Measurements from ENCODE around the gene ALG14. TPM values are rescaled to one million over a fixed set of nuclear protein-coding genes. Genes with fewer than 3 reads are reported as not detected.
"Not testable (repeated sequence)": the region's sequence is repeated elsewhere in the genome, so short reads cannot be mapped to it uniquely, and the experiment has no call there.

The ALG14 gene
- total and polyA plus RNA-seq, 9 donors = 3.2 to 9.3 (median 7.1) TPM

DNA sequence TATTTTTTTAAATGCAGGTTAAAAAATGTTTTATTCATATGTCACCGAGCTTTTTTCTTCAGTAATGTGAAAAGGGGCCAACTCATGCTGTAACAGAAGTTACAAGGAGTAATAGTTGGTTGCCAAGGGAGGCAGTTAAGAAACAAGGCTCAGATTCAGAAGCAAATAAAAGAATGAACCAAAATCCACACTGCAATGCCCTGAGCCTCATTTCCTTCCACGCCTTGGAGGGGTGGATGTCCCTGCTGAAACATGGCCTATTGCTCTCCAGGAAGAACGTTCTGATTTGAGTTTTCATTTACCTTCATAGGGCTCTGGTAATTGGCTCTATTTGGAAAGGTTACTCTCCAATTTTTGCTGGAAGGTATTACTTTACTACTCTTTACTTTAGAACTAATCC, 24.4 kb downstream of the ALG14 start:
- no peaks in the 10 kb centered on the region for H3K4me1 ChIP-seq (ENCODE audit: control insufficient read depth, insufficient read depth, low read length)
- DNase-seq = peak; percentile 70

DNA sequence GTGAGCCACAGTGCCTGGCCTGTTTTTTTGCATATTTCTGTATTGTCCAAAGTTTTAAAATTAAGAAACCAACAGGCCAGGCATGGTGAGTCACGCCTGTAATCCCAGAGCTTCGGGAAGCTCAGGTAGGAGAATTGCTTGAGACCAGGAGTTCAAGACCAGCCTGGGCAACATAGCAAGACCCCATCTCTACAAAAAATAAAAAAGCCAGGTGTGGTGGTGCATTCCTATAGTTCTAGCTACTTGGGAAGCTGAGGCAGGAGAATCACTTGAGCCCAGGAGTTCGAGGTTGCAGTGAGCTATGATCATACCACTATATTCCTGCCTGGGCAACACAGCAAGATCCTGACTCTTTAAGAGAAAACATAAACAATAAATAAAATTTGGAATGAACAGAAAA, 25.1 kb downstream of the ALG14 start:
- no CpG with 5 or more reads among the region's 3 CpGs for WGBS (ENCODE audit: insufficient coverage)
- not testable (repeated sequence) for H3K27ac ChIP-seq (ENCODE audit: low read length); H3K4me1 ChIP-seq (ENCODE audit: control insufficient read depth, insufficient read depth, low read length); H3K27me3 ChIP-seq (ENCODE audit: control insufficient read depth, insufficient read depth, low read length); H3K9me3 ChIP-seq (replicated peaks; ENCODE audit: control insufficient read depth, low read depth, low read length); H3K36me3 ChIP-seq (ENCODE audit: control insufficient read depth, insufficient read depth, low read length); H3K4me3 ChIP-seq (ENCODE audit: low read length); DNase-seq

More for the DNA sequence above, 24.4 kb downstream of the ALG14 start:
- no peak overlapping the region for H3K27ac ChIP-seq (ENCODE audit: low read length)
- H3K36me3 ChIP-seq (ENCODE audit: control insufficient read depth, insufficient read depth, low read length) = no peaks in the 10 kb centered on the region
- H3K27me3 ChIP-seq (ENCODE audit: control insufficient read depth, insufficient read depth, low read length) = no peaks in the 10 kb centered on the region
- H3K4me3 ChIP-seq (ENCODE audit: low read length) = no peak overlapping the region
- WGBS (ENCODE audit: insufficient coverage) = no CpG with 5 or more reads among the region's 3 CpGs
- no peaks in the 10 kb centered on the region for H3K9me3 ChIP-seq (replicated peaks; ENCODE audit: control insufficient read depth, low read depth, low read length)

DNA sequence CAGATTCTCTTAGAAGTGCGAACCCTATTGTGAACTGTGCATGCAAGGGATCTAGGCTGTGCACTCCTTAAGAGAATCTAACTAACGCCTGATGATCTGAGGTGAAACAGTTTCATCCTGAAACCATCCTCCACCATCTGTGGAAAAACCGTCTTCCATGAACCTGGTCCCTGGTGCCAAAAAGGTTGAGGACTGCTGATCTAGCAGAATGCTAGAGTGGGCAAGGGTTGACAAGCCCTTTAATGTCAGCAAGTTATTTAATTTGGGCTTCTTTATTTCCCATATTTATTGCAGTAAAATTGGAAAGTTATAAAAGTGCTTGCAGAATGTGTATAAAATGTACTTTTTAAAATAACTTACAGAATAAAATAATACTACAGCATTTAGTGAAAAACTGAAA, 26.4 kb downstream of the ALG14 start:
- no peak overlapping the region for H3K27ac ChIP-seq (ENCODE audit: low read length)
- WGBS (ENCODE audit: insufficient coverage) = no CpG with 5 or more reads among the region's 3 CpGs
- no peaks in the 10 kb centered on the region for H3K27me3 ChIP-seq (ENCODE audit: control insufficient read depth, insufficient read depth, low read length)
- peaks cover 8% of the 10 kb centered on the region for H3K4me1 ChIP-seq (ENCODE audit: control insufficient read depth, insufficient read depth, low read length)
- H3K9me3 ChIP-seq (replicated peaks; ENCODE audit: control insufficient read depth, low read depth, low read length) = no peaks in the 10 kb centered on the region
- no peak for DNase-seq
- no peak overlapping the region for H3K4me3 ChIP-seq (ENCODE audit: low read length)
- H3K36me3 ChIP-seq (ENCODE audit: control insufficient read depth, insufficient read depth, low read length) = no peaks in the 10 kb centered on the region

DNA sequence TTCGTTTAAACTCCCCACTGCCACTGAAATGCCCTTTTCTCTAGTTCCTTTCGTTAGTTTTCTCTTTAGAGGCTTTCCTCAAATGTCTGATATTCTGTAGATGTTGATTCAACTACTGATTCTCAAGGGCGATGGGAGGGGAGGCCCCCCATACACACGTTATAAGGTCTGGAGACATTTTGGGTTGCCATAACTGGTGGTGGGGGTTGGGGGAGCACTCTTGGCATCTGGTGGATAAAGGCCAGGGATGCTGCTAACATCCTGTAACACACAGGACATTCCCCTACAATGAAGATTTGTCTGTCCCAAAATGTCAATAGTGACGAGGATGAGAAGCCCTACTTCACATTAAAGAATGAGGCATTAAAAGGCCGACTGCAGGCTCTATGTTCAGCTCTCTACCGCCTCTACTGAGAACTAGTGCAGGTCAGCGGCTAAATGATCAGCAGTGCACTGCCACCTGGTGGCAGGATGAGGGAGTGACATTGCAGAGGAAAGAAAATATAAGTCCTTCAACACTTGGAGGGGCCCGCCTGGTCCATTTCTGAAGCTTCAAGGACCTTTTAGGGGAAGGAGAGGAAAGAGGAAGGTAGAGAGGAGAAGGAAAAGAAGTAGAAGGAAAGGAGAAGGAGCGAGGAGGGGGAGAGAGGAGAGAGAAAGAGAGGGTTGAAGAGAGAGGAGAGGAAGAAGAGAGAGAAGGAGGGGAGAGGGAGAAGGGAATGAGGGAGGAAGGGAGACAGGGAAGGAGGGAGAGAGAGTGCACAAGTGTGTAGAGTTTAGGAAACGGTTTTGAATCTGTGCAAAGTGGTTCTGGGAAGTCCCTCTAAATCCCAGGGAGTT, 29.4 kb downstream of the ALG14 start:
- WGBS (ENCODE audit: insufficient coverage) = 7% methylated on average over 3 of the region's 11 CpGs
- Histone ChIP-seq H3K27ac (ENCODE audit: low read length) (no peak overlapping the region), H3K4me3 (ENCODE audit: low read length) (no peak overlapping the region), H3K4me1 (ENCODE audit: control insufficient read depth, insufficient read depth, low read length) (peaks cover 9% of the 10 kb centered on the region), H3K27me3 (ENCODE audit: control insufficient read depth, insufficient read depth, low read length) (no peaks in the 10 kb centered on the region), H3K9me3 (replicated peaks; ENCODE audit: control insufficient read depth, low read depth, low read length) (no peaks in the 10 kb centered on the region), H3K36me3 (ENCODE audit: control insufficient read depth, insufficient read depth, low read length) (no peaks in the 10 kb centered on the region)
- DNase-seq = peak; percentile 94

DNA sequence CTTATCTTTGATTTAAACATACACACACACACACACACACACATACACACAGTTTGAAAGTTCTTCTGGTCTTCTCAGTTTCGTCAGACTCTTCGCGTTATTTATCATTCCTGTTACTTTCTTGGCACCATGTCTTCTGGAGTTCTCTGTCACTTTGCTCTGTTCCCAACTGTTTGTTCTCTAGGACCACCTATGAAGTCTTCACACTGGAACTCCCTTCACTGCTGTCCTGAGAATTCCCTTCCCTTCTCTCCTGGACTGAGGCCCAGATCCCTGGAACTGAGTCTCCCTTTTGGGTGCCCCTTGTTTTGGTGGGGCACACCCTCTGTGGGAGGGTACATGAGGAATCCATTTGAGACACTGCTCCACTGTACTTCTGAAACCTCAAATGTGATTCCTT, 30.5 kb downstream of the ALG14 start:
- H3K4me3 ChIP-seq (ENCODE audit: low read length) = no peak overlapping the region
- peak; percentile 77 for DNase-seq
- H3K4me1 ChIP-seq (ENCODE audit: control insufficient read depth, insufficient read depth, low read length) = peaks cover 9% of the 10 kb centered on the region
- 46% methylated on average over 3 of the region's 3 CpGs for WGBS (ENCODE audit: insufficient coverage)
- H3K9me3 ChIP-seq (replicated peaks; ENCODE audit: control insufficient read depth, low read depth, low read length) = no peaks in the 10 kb centered on the region
- no peaks in the 10 kb centered on the region for H3K27me3 ChIP-seq (ENCODE audit: control insufficient read depth, insufficient read depth, low read length)
- no peaks in the 10 kb centered on the region for H3K36me3 ChIP-seq (ENCODE audit: control insufficient read depth, insufficient read depth, low read length)
- peak overlapping the region; percentile 26 for H3K27ac ChIP-seq (ENCODE audit: low read length)

DNA sequence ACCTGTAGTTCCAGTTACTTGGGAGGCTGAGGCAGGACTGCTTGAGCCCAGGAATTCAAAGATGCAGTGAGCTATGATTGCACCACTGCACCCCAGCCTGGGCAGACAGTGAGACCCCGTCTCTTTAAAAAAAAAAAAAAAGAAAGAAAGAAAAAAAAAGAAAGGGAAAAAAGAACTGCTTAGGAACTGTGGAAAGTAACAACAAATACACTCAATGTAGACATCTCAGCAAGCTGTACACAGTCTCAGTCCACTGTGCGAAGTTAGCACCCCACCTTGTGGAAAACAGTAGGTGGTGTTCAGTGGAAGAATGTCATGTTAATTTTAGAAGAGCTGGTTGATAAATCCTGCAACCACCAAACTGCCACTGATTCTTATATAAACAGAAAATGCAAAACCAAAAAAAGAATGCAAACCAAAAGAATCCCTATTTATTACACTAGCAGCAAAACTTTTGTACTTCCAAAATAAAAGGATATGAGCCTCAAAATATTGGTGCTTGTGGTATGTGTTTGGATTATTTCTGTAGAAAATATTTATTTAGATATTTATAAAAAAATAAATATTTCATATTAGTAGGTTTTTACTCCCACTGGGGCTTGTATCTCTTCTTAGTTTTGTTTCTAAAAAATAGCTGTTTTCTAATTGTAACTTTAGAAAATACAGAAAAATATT, 31.1 kb downstream of the ALG14 start:
- Histone ChIP-seq H3K27me3 (ENCODE audit: control insufficient read depth, insufficient read depth, low read length) (no peaks in the 10 kb centered on the region), H3K4me3 (ENCODE audit: low read length) (no peak overlapping the region), H3K9me3 (replicated peaks; ENCODE audit: control insufficient read depth, low read depth, low read length) (no peaks in the 10 kb centered on the region), H3K27ac (ENCODE audit: low read length) (peak overlapping the region; percentile 25), H3K36me3 (ENCODE audit: control insufficient read depth, insufficient read depth, low read length) (no peaks in the 10 kb centered on the region), H3K4me1 (ENCODE audit: control insufficient read depth, insufficient read depth, low read length) (peaks cover 9% of the 10 kb centered on the region)
- peak; percentile 95 for DNase-seq
- no CpG with 5 or more reads among the region's 2 CpGs for WGBS (ENCODE audit: insufficient coverage)

DNA sequence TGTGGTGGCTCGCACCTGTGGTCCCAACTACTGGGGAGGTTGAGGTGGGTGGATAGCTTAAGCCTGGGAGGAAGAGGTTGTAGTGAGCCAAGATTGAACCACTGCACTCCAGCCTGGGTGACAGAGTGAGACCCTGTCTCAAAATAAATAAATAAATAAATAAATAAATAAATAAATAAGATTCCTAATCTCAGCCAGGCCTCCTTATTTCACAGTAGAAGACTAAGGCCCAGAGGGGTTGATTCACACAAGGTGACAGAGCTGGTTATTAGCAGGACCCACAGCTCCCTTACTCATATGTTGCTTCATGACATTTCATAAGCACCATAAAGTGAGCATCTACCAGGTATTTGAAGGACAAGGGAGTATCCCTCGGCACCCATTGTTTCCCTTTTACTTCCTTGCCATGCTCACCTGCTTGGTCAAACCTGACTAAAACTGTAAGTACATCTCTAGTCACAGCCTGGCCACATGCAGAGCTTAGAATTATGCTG, 32.7 kb downstream of the ALG14 start:
- Histone ChIP-seq H3K4me1 (ENCODE audit: control insufficient read depth, insufficient read depth, low read length) (peaks cover 9% of the 10 kb centered on the region), H3K9me3 (replicated peaks; ENCODE audit: control insufficient read depth, low read depth, low read length) (no peaks in the 10 kb centered on the region), H3K27me3 (ENCODE audit: control insufficient read depth, insufficient read depth, low read length) (no peaks in the 10 kb centered on the region), H3K27ac (ENCODE audit: low read length) (no peak overlapping the region), H3K36me3 (ENCODE audit: control insufficient read depth, insufficient read depth, low read length) (no peaks in the 10 kb centered on the region), H3K4me3 (ENCODE audit: low read length) (no peak overlapping the region)
- WGBS (ENCODE audit: insufficient coverage) = no CpG with 5 or more reads among the region's 2 CpGs
- no peak for DNase-seq

DNA sequence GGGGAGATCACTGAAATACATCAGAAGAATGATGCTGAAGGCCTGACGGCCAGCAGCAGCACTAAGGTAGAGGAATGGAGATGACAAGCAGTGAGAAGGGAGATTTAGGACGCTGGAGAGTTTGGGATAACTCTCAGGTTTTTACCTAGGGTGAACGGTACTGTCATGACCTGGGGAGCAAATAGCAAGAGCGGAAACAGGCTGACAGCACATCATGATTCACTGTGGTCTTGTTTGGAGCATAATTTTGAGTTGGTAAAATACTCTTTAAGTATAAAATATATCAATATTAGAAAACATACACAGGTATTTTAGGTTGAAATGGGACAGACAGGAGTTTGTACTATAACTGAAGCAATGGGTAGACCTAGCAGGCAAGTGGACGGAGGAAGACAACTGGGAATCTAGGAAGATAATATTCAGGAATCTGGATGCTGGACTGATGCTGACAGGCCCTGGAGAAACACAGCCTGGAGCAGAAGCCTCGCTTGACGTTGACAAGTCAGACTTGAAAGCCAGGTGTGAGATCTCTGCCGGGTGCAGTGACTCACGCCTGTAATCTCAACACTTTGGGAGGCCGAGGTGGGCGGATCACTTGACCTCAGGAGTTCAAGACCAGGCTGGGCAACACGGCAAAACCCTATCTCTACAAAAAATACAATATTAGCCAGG, 33.3 kb downstream of the ALG14 start:
- H3K9me3 ChIP-seq (replicated peaks; ENCODE audit: control insufficient read depth, low read depth, low read length) = no peaks in the 10 kb centered on the region
- DNase-seq = no peak
- H3K27me3 ChIP-seq (ENCODE audit: control insufficient read depth, insufficient read depth, low read length) = no peaks in the 10 kb centered on the region
- H3K4me3 ChIP-seq (ENCODE audit: low read length) = no peak overlapping the region
- H3K36me3 ChIP-seq (ENCODE audit: control insufficient read depth, insufficient read depth, low read length) = no peaks in the 10 kb centered on the region
- H3K4me1 ChIP-seq (ENCODE audit: control insufficient read depth, insufficient read depth, low read length) = peaks cover 9% of the 10 kb centered on the region
- H3K27ac ChIP-seq (ENCODE audit: low read length) = no peak overlapping the region
- WGBS (ENCODE audit: insufficient coverage) = 82% methylated on average over 7 of the region's 12 CpGs

DNA sequence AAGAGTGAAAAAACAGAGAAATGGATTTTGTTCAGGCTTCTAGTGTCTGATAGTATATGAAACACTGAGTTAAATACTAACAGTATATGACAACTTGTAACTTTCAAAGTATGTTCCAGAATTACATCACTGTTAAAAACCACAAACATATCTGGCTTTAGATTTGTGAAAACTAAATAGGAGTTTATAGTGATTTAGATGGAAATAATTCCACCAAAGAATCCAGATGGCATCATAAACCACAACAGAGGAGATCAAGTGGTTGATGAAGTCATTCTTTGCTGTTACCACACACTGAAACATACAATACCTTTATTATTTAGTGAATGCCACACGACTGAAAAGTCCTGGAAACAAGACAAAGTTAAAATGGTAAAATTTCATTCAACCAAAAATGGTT, 37.2 kb downstream of the ALG14 start:
- Histone ChIP-seq H3K36me3 (ENCODE audit: control insufficient read depth, insufficient read depth, low read length) (no peaks in the 10 kb centered on the region), H3K9me3 (replicated peaks; ENCODE audit: control insufficient read depth, low read depth, low read length) (no peaks in the 10 kb centered on the region), H3K4me1 (ENCODE audit: control insufficient read depth, insufficient read depth, low read length) (no peaks in the 10 kb centered on the region), H3K27me3 (ENCODE audit: control insufficient read depth, insufficient read depth, low read length) (no peaks in the 10 kb centered on the region), H3K27ac (ENCODE audit: low read length) (no peak overlapping the region), H3K4me3 (ENCODE audit: low read length) (no peak overlapping the region)
- no CpG with 5 or more reads among the region's 1 CpG for WGBS (ENCODE audit: insufficient coverage)
- no peak for DNase-seq

DNA sequence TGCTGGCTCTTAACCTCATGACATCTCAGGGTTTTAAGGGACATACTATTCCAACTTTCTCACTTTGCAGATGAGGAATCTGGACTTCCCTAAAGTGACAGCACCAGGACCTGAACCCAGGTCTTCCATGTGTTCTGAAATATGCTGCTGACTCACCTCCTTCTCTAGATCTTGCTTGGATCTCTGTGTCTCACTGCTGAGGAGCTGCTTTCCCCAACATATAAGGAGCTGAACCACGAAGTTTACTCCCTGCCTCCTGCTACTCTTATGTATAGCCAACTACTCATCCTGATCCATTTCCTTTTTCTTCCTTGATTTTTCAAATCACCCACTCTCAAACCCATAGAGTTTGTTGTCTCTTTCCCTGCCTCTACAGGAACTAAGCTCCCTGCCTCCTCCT, 38.2 kb downstream of the ALG14 start:
- Histone ChIP-seq H3K27ac (ENCODE audit: low read length) (no peak overlapping the region), H3K36me3 (ENCODE audit: control insufficient read depth, insufficient read depth, low read length) (no peaks in the 10 kb centered on the region), H3K4me1 (ENCODE audit: control insufficient read depth, insufficient read depth, low read length) (no peaks in the 10 kb centered on the region), H3K9me3 (replicated peaks; ENCODE audit: control insufficient read depth, low read depth, low read length) (no peaks in the 10 kb centered on the region), H3K27me3 (ENCODE audit: control insufficient read depth, insufficient read depth, low read length) (no peaks in the 10 kb centered on the region), H3K4me3 (ENCODE audit: low read length) (no peak overlapping the region)
- 90% methylated on average over 1 of the region's 1 CpG for WGBS (ENCODE audit: insufficient coverage)
- no peak for DNase-seq

Measured in muscle of leg (tissue), 11 donors.